H1 (cell line): ENCODE measurements around the gene ZNF48. TPM values are rescaled to one million over a fixed set of nuclear protein-coding genes. Genes with fewer than 3 reads are reported as not detected.

ENCODE experiments used
- CBX5 ChIP-seq: fragments of 300-800, 300-1000 bp; sonication (generic); IDR thresholded peaks from 2 replicates; pipeline ENCODE4 v1.7.1; 2016; ENCODE audit warnings: antibody characterized with exemption, low read length, low read depth
- CBX8 ChIP-seq: fragments of 300-800, 300-1000 bp; sonication (generic); IDR thresholded peaks from 2 replicates; pipeline ENCODE4 v1.7.1; 2016; ENCODE audit warnings: low read depth, low read length, borderline replicate concordance
- CHD1 ChIP-seq: IDR thresholded peaks from 2 replicates; pipeline ENCODE4 v1.6.1; 2012; ENCODE audit warnings: low read depth, low read length, improper control_type of control experiment
- POLR2A ChIP-seq, 2 experiments: IDR thresholded peaks; 1 replicate in 1 of 2; 2 replicates in 1 of 2; pipeline ENCODE4 v1.6.1; 2011; ENCODE audit warnings: low read depth in 2 of 2, low read length in 2 of 2, mild to moderate bottlenecking in 2 of 2; ENCODE audit errors: control extremely low read depth in 1 of 2
- POLR2AphosphoS5 ChIP-seq: IDR thresholded peaks from 2 replicates; pipeline ENCODE4 v1.6.1; 2011; ENCODE audit warnings: low read depth, low read length
- RAD21 ChIP-seq, 2 experiments: IDR thresholded peaks in 1 of 2; conservative IDR thresholded peaks in 1 of 2; 2 replicates each; pipeline ENCODE4 v1.6.1; 2011; ENCODE audit warnings: low read depth in 2 of 2, low read length in 2 of 2, improper control_type of control experiment in 1 of 2, inconsistent platforms in 1 of 2, mild to moderate bottlenecking in 1 of 2, moderate library complexity in 1 of 2
- SAP30 ChIP-seq: fragments of 300-600 bp; sonication (generic); IDR thresholded peaks from 2 replicates; pipeline ENCODE4 v1.7.1; 2012; ENCODE audit warnings: low read length, moderate library complexity, mild to moderate bottlenecking, inconsistent platforms; ENCODE audit not compliant: insufficient read depth, insufficient replicate concordance
- YY1 ChIP-seq: IDR thresholded peaks from 2 replicates; pipeline ENCODE4 v1.6.1; 2011; ENCODE audit warnings: low read depth, mild to moderate bottlenecking, low read length
- polyA plus RNA-seq, 7 experiments: library from polyadenylated mRNA; depleted of rRNA in 3 of 7; stranded (reverse) in 5 of 7; unstranded in 2 of 7; fragments of >200 nt in 5 of 7; fragments of 200-250 nt in 2 of 7; gene quantifications; 1 replicate in 5 of 7; 2 replicates in 1 of 7; 4 replicates in 1 of 7; pipeline versions ENCODE4 v1.2.1 to v1.2.3, GENCODE V29; 2011 to 2013; ENCODE audit warnings: missing spikeins in 2 of 7, mixed read lengths in 2 of 7
- total RNA-seq: library from RNA; stranded (reverse); fragmentation: NEBNext Ultra II Directional; extraction: Animal tissue kit (Norgen Biotek cat#: 25700); gene quantifications from 2 replicates; pipeline ENCODE4 v1.2.1, GENCODE V29; 2021
- TF ChIP-seq, protein P1 (sequence below): IDR thresholded peaks from 2 replicates; pipeline ENCODE4 v1.6.1; 2012; ENCODE audit warnings: low read length, inconsistent platforms

ZNF48 gene
- total and polyA plus RNA-seq, 2 of the 8 experiments (the other 6 are each of a cell fraction or from before 2014, with no cell fraction given), result 30.4 to 41.2 TPM

DNA sequence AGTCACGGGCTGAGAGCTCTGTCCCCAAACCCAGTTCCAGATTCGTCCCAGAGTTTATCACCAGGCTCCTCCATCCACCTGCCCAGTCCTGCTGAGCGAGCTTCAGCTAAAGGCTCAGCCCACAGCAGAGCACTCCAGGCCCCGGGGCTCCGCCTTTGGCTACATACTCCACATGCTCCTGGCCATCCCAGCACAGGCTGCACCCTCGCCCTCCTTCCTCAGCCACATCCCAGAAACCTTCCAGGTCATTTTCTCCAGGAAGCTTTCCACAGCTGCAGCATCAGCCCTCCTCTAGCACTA, 35.4 kb upstream of the ZNF48 start (continued):
- no peak for TF ChIP-seq RAD21 (IDR thresholded peaks at IDR 0.05 in 1 of 2, conservative IDR thresholded peaks at IDR 0.05 in 1 of 2; ENCODE audit: low read depth in 2 of 2, low read length in 2 of 2)
- TF ChIP-seq, protein P1, sequence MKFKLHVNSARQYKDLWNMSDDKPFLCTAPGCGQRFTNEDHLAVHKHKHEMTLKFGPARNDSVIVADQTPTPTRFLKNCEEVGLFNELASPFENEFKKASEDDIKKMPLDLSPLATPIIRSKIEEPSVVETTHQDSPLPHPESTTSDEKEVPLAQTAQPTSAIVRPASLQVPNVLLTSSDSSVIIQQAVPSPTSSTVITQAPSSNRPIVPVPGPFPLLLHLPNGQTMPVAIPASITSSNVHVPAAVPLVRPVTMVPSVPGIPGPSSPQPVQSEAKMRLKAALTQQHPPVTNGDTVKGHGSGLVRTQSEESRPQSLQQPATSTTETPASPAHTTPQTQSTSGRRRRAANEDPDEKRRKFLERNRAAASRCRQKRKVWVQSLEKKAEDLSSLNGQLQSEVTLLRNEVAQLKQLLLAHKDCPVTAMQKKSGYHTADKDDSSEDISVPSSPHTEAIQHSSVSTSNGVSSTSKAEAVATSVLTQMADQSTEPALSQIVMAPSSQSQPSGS, result no peak
- TF ChIP-seq POLR2AphosphoS5, result no peak
- TF ChIP-seq POLR2A (IDR thresholded peaks at IDR 0.05; ENCODE audit: control extremely low read depth in 1 of 2, low read depth in 2 of 2, low read length in 2 of 2), result no peak
- no peak for TF ChIP-seq CBX5
- TF ChIP-seq YY1, result no peak
- TF ChIP-seq SAP30, result no peak
- no peak for TF ChIP-seq CBX8
- no peak for TF ChIP-seq CHD1
